A549 (cell line): Measurements from ENCODE around the gene THBS3. TPM values are rescaled to one million over a fixed set of nuclear protein-coding genes. Genes with fewer than 3 reads are reported as not detected.

ENCODE experiments used
- ATAC-seq, 2 experiments: fragments of 200-7000 bp in 1 of 2; fragments of >200 bp in 1 of 2; cut with Nextera tagmentation in 1 of 2; cut with Tn5 transposase in 1 of 2; 3 replicates each; pipeline versions ENCODE4 v1.8.0 to v1.9.1; 2018 to 2020; ENCODE audit warnings: mild to moderate bottlenecking in 1 of 2, moderate library complexity in 1 of 2
- CTCF ChIA-PET: fragments of 300-600 bp; sonication (Branson Sonifier 250); formaldehyde crosslinking; extraction: SDS; loops from one replicate; lab custom pipeline; 2021; ENCODE audit warnings: antibody characterized with exemption, inconsistent platforms; lab: Yijun Ruan, JAX
- POLR2A ChIA-PET: fragments of 350-600 bp; formaldehyde crosslinking; extraction: SDS; loops from one replicate; lab custom pipeline; 2021; ENCODE audit warnings: antibody characterized with exemption, inconsistent platforms; lab: Yijun Ruan, JAX
- DNase-seq, 2 experiments: peaks; one replicate each; pipeline versions ENCODE4 v3.0.0 to v3.0.0-alpha.2; 2011 to 2016; ENCODE audit warnings: low read depth in 1 of 2, low spot score in 1 of 2
- FAIRE-seq: peaks from 2 replicates; lab custom pipeline; 2011; peaks lifted over from hg19 to GRCh38; lab: Jason Lieb, UNC
- H3K27ac ChIP-seq, 2 experiments: fragments of >200 bp; sonication (Bioruptor Twin); formaldehyde crosslinking; 3 replicates each; pipeline ENCODE4 v1.5.1; 2016 to 2017
- H3K4me1 ChIP-seq: fragments of >200 bp; sonication (Bioruptor Twin); formaldehyde crosslinking; 3 replicates; pipeline ENCODE4 v1.6.1; 2016
- H3K4me2 ChIP-seq: fragments of >200 bp; sonication (Bioruptor Twin); formaldehyde crosslinking; 3 replicates; pipeline ENCODE4 v1.6.1; 2016
- H3K4me3 ChIP-seq: fragments of >200 bp; sonication (Bioruptor Twin); formaldehyde crosslinking; 3 replicates; pipeline ENCODE4 v1.5.1; 2016
- H3K9me3 ChIP-seq: fragments of >200 bp; sonication (Bioruptor Twin); formaldehyde crosslinking; 3 replicates; pipeline ENCODE4 v1.6.1; 2016
- ATOH8 ChIP-seq: fragments of 250-450 bp; sonication (Bioruptor Pico); IDR thresholded peaks from 2 replicates; pipeline ENCODE4 v1.5.0; 2020; ENCODE audit warnings: low read depth, mild to moderate bottlenecking, moderate library complexity
- BHLHE40 ChIP-seq: IDR thresholded peaks from 2 replicates; pipeline ENCODE4 v1.6.1; 2012; ENCODE audit warnings: low read depth, low read length, inconsistent platforms
- FOSB ChIP-seq: fragments of 250-450 bp; sonication (Bioruptor Pico); IDR thresholded peaks from 2 replicates; pipeline ENCODE4 v1.5.0; 2020; ENCODE audit warnings: mild to moderate bottlenecking, moderate library complexity
- HDAC2 ChIP-seq: fragments of 200-600 bp; sonication (generic); IDR thresholded peaks from 2 replicates; pipeline ENCODE4 v1.6.1; 2016
- JUNB ChIP-seq: fragments of >200 bp; sonication (Bioruptor Twin); formaldehyde crosslinking; IDR thresholded peaks from 2 replicates; pipeline ENCODE4 v1.6.1; 2016
- MAFK ChIP-seq: fragments of 450-650 bp; IDR thresholded peaks from 2 replicates; pipeline ENCODE4 v1.6.1; 2014; ENCODE audit not compliant: partially characterized antibody
- MAX ChIP-seq: IDR thresholded peaks from 2 replicates; pipeline ENCODE4 v1.6.1; 2012
- PHF8 ChIP-seq: fragments of 200-600 bp; sonication (generic); IDR thresholded peaks from 2 replicates; pipeline ENCODE4 v1.6.1; 2016; ENCODE audit warnings: low read depth, mild to moderate bottlenecking, antibody characterized with exemption, moderate library complexity, borderline replicate concordance
- RAD21 ChIP-seq, 2 experiments: fragments of >200 bp in 1 of 2; sonication (Bioruptor Twin) in 1 of 2; formaldehyde crosslinking in 1 of 2; IDR thresholded peaks in 1 of 2; conservative IDR thresholded peaks in 1 of 2; 2 replicates in 1 of 2; 3 replicates in 1 of 2; pipeline ENCODE4 v1.6.1; 2012 to 2018; ENCODE audit warnings: inconsistent platforms in 1 of 2
- REST ChIP-seq: fragments of 200-600 bp; sonication (generic); IDR thresholded peaks from 2 replicates; pipeline ENCODE4 v1.6.1; 2016; ENCODE audit warnings: antibody characterized with exemption, mild to moderate bottlenecking, moderate library complexity
- RFX5 ChIP-seq: fragments of 450-650 bp; IDR thresholded peaks from 2 replicates; pipeline ENCODE4 v1.7.1; 2014; ENCODE audit warnings: antibody characterized with exemption, mild to moderate bottlenecking, moderate library complexity
- SMC3 ChIP-seq: fragments of >200 bp; sonication (Bioruptor Twin); formaldehyde crosslinking; IDR thresholded peaks from 3 replicates; pipeline ENCODE4 v1.6.1; 2018; ENCODE audit warnings: inconsistent platforms
- ZFP36 ChIP-seq: fragments of 450-650 bp; IDR thresholded peaks from 2 replicates; pipeline ENCODE4 v1.6.1; 2014; ENCODE audit warnings: borderline replicate concordance; ENCODE audit not compliant: partially characterized antibody
- WGBS: methylation state at CpG from one replicate; pipeline ENCODE4 v1.1.6; 2017; ENCODE audit errors: missing lambda C conversion rate; 5-methylcytosine and 5-hydroxymethylcytosine counted together
- polyA plus RNA-seq, 4 experiments: library from polyadenylated mRNA; depleted of rRNA in 3 of 4; stranded (reverse); fragments of >200 nt; fragmentation: RNase III in 1 of 4; extraction: RNeasy Plus Mini Kit Qiagen cat#74134 plus additional on column Dnase treatment in 1 of 4; gene quantifications; 2 replicates in 3 of 4; 3 replicates in 1 of 4; pipeline ENCODE4 v1.2.3, GENCODE V29; 2011 to 2017
- TF ChIP-seq, protein P1 (sequence below): fragments of 150-350 bp; IDR thresholded peaks from 2 replicates; pipeline ENCODE4 v1.6.1; 2014; ENCODE audit warnings: low read depth, mild to moderate bottlenecking, low read length
- TF ChIP-seq, protein P2 (sequence below): fragments of >200 bp; sonication (Bioruptor Twin); formaldehyde crosslinking; IDR thresholded peaks from 3 replicates; pipeline ENCODE4 v1.6.1; 2016
- TF ChIP-seq, protein P3 (sequence below): fragments of >200 bp; sonication (Bioruptor Twin); formaldehyde crosslinking; IDR thresholded peaks from 3 replicates; pipeline ENCODE4 v1.5.1; 2016

The THBS3 gene
- polyA plus RNA-seq, 2 of the 4 experiments (the other 2 are of a cell fraction) = 12.1 to 13.8 TPM

DNA sequence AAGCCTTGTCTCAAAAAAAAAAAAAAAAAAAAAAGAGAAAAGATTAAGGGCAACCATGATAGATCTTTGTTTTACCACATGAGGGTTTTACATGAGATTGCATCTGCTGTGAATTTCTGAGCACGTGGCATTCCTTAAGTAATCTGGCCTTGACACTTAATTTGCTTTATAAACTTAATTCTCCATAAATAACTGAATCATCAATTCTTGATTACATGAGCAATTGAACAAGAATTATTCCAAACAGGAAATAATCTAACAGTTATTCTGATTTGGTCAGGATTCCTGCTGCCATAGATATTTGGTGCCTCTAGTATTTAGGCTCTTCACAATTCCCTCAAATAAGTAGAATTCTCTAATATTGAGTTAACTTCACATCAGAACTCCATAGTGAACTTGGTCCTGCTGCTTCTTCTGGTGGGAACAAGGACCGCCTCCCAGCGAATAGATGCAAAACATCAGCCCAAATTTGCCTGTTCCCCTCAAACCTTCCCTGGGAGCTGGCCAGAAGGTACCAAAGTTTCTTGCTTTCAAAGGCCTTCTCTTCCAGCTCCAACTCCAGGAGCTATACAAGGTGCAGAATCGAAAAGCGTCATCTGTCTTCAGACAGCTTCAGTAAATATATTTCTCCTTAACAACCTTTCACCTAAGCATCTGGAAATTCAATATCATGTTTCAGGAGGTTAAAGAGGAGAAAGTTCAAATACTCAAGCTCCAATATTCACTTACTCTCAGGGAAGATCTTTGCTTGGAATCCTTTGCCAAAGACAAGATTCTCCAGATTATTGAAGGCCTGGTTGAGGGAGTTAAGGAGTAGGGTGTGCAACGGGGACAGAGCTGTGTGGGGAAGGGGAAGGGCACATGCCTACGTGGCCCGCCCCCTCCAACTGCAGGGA, 35.6 kb downstream of the THBS3 start:
- Histone ChIP-seq H3K9me3 (no peaks in the 10 kb centered on the region), H3K4me3 (peak overlapping the region; percentile 80), H3K4me1 (peaks cover 24% of the 10 kb centered on the region), H3K27ac (peak overlapping the region; percentile 93 to 99), H3K4me2 (peak overlapping the region; percentile 95)
- TF ChIP-seq RFX5 = no peak
- TF ChIP-seq, protein P1, sequence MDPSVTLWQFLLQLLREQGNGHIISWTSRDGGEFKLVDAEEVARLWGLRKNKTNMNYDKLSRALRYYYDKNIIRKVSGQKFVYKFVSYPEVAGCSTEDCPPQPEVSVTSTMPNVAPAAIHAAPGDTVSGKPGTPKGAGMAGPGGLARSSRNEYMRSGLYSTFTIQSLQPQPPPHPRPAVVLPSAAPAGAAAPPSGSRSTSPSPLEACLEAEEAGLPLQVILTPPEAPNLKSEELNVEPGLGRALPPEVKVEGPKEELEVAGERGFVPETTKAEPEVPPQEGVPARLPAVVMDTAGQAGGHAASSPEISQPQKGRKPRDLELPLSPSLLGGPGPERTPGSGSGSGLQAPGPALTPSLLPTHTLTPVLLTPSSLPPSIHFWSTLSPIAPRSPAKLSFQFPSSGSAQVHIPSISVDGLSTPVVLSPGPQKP = no peak
- no peak for TF ChIP-seq HDAC2
- TF ChIP-seq RAD21 (conservative IDR thresholded peaks at IDR 0.05 in 1 of 2, IDR thresholded peaks at IDR 0.05 in 1 of 2) = no peak
- TF ChIP-seq, protein P2, sequence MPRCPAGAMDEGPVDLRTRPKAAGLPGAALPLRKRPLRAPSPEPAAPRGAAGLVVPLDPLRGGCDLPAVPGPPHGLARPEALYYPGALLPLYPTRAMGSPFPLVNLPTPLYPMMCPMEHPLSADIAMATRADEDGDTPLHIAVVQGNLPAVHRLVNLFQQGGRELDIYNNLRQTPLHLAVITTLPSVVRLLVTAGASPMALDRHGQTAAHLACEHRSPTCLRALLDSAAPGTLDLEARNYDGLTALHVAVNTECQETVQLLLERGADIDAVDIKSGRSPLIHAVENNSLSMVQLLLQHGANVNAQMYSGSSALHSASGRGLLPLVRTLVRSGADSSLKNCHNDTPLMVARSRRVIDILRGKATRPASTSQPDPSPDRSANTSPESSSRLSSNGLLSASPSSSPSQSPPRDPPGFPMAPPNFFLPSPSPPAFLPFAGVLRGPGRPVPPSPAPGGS = no peak
- TF ChIP-seq MAX = peak; percentile 14; the same call in 1 of the 2 replicates
- TF ChIP-seq REST = no peak
- TF ChIP-seq, protein P3, sequence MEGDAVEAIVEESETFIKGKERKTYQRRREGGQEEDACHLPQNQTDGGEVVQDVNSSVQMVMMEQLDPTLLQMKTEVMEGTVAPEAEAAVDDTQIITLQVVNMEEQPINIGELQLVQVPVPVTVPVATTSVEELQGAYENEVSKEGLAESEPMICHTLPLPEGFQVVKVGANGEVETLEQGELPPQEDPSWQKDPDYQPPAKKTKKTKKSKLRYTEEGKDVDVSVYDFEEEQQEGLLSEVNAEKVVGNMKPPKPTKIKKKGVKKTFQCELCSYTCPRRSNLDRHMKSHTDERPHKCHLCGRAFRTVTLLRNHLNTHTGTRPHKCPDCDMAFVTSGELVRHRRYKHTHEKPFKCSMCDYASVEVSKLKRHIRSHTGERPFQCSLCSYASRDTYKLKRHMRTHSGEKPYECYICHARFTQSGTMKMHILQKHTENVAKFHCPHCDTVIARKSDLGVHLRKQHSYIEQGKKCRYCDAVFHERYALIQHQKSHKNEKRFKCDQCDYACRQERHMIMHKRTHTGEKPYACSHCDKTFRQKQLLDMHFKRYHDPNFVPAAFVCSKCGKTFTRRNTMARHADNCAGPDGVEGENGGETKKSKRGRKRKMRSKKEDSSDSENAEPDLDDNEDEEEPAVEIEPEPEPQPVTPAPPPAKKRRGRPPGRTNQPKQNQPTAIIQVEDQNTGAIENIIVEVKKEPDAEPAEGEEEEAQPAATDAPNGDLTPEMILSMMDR = no peak
- TF ChIP-seq JUNB = no peak
- TF ChIP-seq MAFK = peak; percentile 68
- no peak for TF ChIP-seq BHLHE40
- no peak for TF ChIP-seq SMC3
- TF ChIP-seq PHF8 = no peak
- TF ChIP-seq FOSB (CRISPR knock-in tag) = no peak
- TF ChIP-seq ZFP36 = no peak
- TF ChIP-seq ATOH8 (CRISPR knock-in tag) = no peak
- ChIA-PET POLR2A (interaction anchor here (0.5 to 4.4 kb wide), 5 partner anchors 8 to 78 kb away, joined by 3 to 54 read pairs (median 4); partner anchors contain the start of genes SLC50A1 and THBS3), CTCF (interaction anchor here (0.7 to 15.2 kb wide), 31 partner anchors 9 to 152 kb away, joined by 3 to 384 read pairs (median 7); partner anchors contain the start of genes EFNA1, EFNA4, MTX1 and SLC50A1)
- WGBS = 44% methylated on average over 8 of the region's 8 CpGs
- FAIRE-seq (no peak), ATAC-seq (peak; percentile 8 to 46; a peak in 4 of 6 replicates), DNase-seq (no peak)
